Measurements from ENCODE around the gene TLE1. TPM values are rescaled to one million over a fixed set of nuclear protein-coding genes. Genes with fewer than 3 reads are reported as not detected.

Gene TLE1
- total RNA-seq, 1 donor from 2014 or later, result 79.4 TPM

DNA sequence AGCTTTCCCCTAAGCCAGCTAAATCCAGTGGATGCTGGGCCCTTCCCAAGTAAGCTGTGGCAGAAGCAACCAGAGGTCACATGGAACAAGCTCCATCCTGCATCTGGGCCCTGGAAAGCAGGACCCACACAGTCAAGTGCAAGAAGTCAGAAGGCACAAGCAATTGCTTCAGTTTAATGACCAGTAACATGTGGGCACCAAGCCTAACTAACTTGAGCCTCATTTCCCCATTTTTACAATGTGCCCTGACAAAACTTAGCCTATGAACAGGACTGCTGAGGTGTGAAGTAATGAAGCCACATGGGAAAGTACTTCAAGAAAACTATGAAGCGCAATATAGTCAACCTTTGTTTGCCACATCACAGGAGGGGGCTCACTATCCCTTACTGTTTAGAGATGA, 90.5 kb downstream of the TLE1 start:
- Mint-ChIP-seq H3K36me3 (ENCODE audit: low read depth, unreplicated experiment) (peaks cover 45% of the 10 kb centered on the region), H3K4me3 (ENCODE audit: unreplicated experiment) (no peak overlapping the region), H3K27ac (ENCODE audit: unreplicated experiment) (peak overlapping the region; percentile 31), H3K9me3 (ENCODE audit: unreplicated experiment) (no peaks in the 10 kb centered on the region), H3K27me3 (ENCODE audit: unreplicated experiment) (peaks cover 13% of the 10 kb centered on the region), H3K4me1 (ENCODE audit: unreplicated experiment) (peaks cover 92% of the 10 kb centered on the region)
- TF ChIP-seq, protein P1, sequence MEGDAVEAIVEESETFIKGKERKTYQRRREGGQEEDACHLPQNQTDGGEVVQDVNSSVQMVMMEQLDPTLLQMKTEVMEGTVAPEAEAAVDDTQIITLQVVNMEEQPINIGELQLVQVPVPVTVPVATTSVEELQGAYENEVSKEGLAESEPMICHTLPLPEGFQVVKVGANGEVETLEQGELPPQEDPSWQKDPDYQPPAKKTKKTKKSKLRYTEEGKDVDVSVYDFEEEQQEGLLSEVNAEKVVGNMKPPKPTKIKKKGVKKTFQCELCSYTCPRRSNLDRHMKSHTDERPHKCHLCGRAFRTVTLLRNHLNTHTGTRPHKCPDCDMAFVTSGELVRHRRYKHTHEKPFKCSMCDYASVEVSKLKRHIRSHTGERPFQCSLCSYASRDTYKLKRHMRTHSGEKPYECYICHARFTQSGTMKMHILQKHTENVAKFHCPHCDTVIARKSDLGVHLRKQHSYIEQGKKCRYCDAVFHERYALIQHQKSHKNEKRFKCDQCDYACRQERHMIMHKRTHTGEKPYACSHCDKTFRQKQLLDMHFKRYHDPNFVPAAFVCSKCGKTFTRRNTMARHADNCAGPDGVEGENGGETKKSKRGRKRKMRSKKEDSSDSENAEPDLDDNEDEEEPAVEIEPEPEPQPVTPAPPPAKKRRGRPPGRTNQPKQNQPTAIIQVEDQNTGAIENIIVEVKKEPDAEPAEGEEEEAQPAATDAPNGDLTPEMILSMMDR (IDR thresholded peaks at IDR 0.05; ENCODE audit: unreplicated experiment), result no peak
- no peak for DNase-seq (ENCODE audit: low spot score)

DNA sequence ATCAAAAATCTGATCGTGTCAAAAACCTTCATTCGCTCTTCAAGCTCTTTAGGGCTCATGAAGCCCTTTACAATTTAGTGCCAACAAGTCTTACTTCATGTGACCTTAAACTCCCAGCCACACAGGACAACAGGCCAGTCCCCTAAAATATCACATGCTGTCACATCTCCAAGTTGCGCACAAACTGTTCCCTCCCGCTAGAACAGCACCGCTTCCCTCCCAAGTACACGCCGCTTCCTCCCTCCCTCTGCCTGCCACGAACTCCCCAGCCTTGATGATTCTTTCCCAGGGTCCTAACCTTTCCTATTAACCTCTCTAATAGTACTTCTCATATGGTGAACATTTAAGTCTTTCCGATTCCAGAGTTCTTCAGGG, 91.2 kb downstream of the TLE1 start:
- DNase-seq (ENCODE audit: low spot score), result no peak
- Mint-ChIP-seq H3K36me3 (ENCODE audit: low read depth, unreplicated experiment) (peaks cover 41% of the 10 kb centered on the region), H3K27me3 (ENCODE audit: unreplicated experiment) (peaks cover 14% of the 10 kb centered on the region), H3K4me3 (ENCODE audit: unreplicated experiment) (peak overlapping the region; percentile 44), H3K27ac (ENCODE audit: unreplicated experiment) (peak overlapping the region; percentile 79), H3K9me3 (ENCODE audit: unreplicated experiment) (no peaks in the 10 kb centered on the region), H3K4me1 (ENCODE audit: unreplicated experiment) (peaks cover 93% of the 10 kb centered on the region)
- TF ChIP-seq, protein P1 (IDR thresholded peaks at IDR 0.05; ENCODE audit: unreplicated experiment), result no peak

DNA sequence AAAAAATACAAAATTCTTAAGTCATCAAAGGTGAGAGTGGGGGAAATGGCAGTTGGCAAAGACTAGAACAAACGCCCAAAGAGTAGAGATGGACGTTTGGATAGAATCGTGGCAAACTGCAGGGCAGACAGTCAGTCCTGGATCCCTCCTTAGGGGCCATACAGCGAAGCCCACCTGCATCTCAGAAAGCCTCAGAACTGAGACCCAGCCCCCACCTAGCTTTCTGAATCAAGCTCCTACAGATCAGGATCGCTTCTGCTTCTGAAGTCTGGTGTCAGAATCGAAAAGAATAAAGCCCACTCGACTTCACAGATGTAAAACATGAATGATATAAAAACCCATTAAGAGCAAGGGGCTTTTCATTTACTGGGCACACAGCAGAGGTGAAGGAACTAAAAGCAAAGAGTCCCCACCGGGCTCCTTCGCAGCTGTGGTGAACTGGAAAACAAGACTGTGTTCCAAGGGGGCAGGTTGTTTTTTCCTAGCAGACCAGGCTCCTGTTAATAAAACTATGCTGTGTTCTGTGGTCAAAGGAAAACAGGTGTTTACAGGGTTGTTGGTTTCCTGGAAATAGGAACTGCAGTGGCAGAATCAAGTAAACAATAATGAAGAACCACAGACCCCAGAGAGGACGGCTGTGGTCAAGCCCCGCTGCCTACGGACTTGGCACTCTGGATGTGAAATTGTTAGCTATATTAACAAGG, 91.8 kb downstream of the TLE1 start:
- Mint-ChIP-seq H3K9me3 (ENCODE audit: unreplicated experiment) (no peaks in the 10 kb centered on the region), H3K36me3 (ENCODE audit: low read depth, unreplicated experiment) (peaks cover 37% of the 10 kb centered on the region), H3K27me3 (ENCODE audit: unreplicated experiment) (peaks cover 17% of the 10 kb centered on the region), H3K4me1 (ENCODE audit: unreplicated experiment) (peaks cover 95% of the 10 kb centered on the region), H3K4me3 (ENCODE audit: unreplicated experiment) (peak overlapping the region; percentile 60), H3K27ac (ENCODE audit: unreplicated experiment) (peak overlapping the region; percentile 90)
- DNase-seq (ENCODE audit: low spot score), result no peak
- TF ChIP-seq, protein P1 (IDR thresholded peaks at IDR 0.05; ENCODE audit: unreplicated experiment), result no peak

DNA sequence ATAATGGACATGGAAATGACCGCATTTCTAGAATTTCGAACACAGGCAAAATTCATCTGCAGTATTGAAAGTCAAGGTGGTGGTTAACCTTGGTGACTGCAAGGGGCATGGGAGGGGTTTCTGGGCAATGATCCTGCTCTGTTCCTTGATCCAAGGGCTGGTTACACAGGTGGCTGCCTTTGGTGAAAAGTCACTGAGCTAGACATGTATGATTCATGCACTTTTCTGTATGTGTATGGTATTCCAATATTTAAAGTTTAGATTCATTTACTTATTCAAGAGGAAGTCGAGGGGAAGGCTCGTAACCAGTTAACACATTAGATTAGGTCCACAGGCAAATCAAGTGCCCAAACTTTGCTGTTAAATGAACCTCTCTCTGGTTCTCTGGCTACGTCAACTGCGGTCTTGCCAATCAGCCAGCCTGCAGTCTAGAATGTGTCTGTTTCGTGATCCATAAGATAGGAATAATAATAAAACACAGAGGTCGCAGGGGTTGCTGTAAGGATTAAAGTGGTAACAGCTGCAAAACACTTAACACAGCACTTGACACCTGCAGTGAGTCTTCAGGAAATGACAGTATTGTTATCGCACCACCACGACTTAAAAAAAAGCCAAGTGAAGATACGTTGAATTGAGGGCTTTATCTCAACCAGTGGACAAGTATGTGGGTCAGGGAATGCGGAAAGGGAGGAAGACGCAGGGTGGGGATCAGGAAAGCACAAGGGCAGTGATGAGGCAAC, 92.5 kb downstream of the TLE1 start:
- no peak for DNase-seq (ENCODE audit: low spot score)
- Mint-ChIP-seq H3K4me3 (ENCODE audit: unreplicated experiment) (peak overlapping the region; percentile 60), H3K36me3 (ENCODE audit: low read depth, unreplicated experiment) (peaks cover 33% of the 10 kb centered on the region), H3K27ac (ENCODE audit: unreplicated experiment) (peak overlapping the region; percentile 90), H3K27me3 (ENCODE audit: unreplicated experiment) (peaks cover 16% of the 10 kb centered on the region), H3K4me1 (ENCODE audit: unreplicated experiment) (peaks cover 93% of the 10 kb centered on the region), H3K9me3 (ENCODE audit: unreplicated experiment) (no peaks in the 10 kb centered on the region)
- TF ChIP-seq, protein P1 (IDR thresholded peaks at IDR 0.05; ENCODE audit: unreplicated experiment), result no peak

All from endothelial cell (in vitro differentiated cells).